OCI-LY7 (cell line): Measurements from ENCODE around the gene CD81. TPM values are rescaled to one million over a fixed set of nuclear protein-coding genes. Genes with fewer than 3 reads are reported as not detected.

Experiments used
- BruUV-seq: library from RNA; stranded (reverse); fragments of 400-500 nt; replicated peaks from 2 replicates; lab custom pipeline; 2021; lab: Mats Ljungman, UMichigan
- CTCF ChIA-PET: fragments of 300-600 bp; sonication (Branson Sonifier 250); formaldehyde crosslinking; loops from one replicate; lab custom pipeline; 2022; ENCODE audit warnings: antibody characterized with exemption; ENCODE audit not compliant: unreplicated experiment; lab: Charles Lee
- POLR2A ChIA-PET: fragments of 300-600 bp; sonication (Branson Sonifier 250); formaldehyde crosslinking; loops from one replicate; lab custom pipeline; 2022; ENCODE audit warnings: antibody characterized with exemption; lab: Charles Lee
- DNase-seq: peaks from one replicate; pipeline ENCODE4 v3.0.0-alpha.2; 2015; ENCODE audit warnings: low spot score
- H2AFZ ChIP-seq: fragments of 200-600 bp; sonication (generic), shearing (Covaris generic); 2 replicates; pipeline ENCODE4 v1.6.1; 2014; ENCODE audit warnings: mild to moderate bottlenecking, antibody characterized with exemption, low read length, moderate library complexity
- H3K27ac ChIP-seq: fragments of 200-600 bp; sonication (generic); 2 replicates; pipeline ENCODE4 v1.5.1; 2014; ENCODE audit warnings: mixed run types, low read depth, mild to moderate bottlenecking, moderate library complexity, low read length, inconsistent platforms; ENCODE audit not compliant: poor library complexity, severe bottlenecking
- H3K36me3 ChIP-seq: fragments of 200-600 bp; sonication (generic); 2 replicates; pipeline ENCODE4 v1.6.1; 2014; ENCODE audit warnings: mild to moderate bottlenecking, antibody characterized with exemption, low read length, moderate library complexity, mixed read lengths; ENCODE audit not compliant: insufficient read depth
- H3K4me1 ChIP-seq: fragments of 200-600 bp; sonication (generic); 2 replicates; pipeline ENCODE4 v1.5.1; 2014; ENCODE audit warnings: mild to moderate bottlenecking, low read length; ENCODE audit not compliant: insufficient read depth, poor library complexity, severe bottlenecking
- H3K4me2 ChIP-seq: fragments of 200-600 bp; sonication (generic); 2 replicates; pipeline ENCODE4 v1.6.1; 2014; ENCODE audit warnings: mild to moderate bottlenecking, low read length
- H3K4me3 ChIP-seq: fragments of 200-600 bp; sonication (generic); 2 replicates; pipeline ENCODE4 v1.5.1; 2014; ENCODE audit warnings: mild to moderate bottlenecking, low read depth, low read length; ENCODE audit not compliant: poor library complexity, severe bottlenecking
- H3K79me2 ChIP-seq: fragments of 200-600 bp; sonication (generic); 2 replicates; pipeline ENCODE4 v1.6.1; 2016; ENCODE audit warnings: low read depth, mild to moderate bottlenecking, low read length, moderate library complexity, mixed read lengths; ENCODE audit not compliant: insufficient read depth
- H3K9me2 ChIP-seq: fragments of 200-600 bp; sonication (generic); 2 replicates; pipeline ENCODE4 v1.6.1; 2016; ENCODE audit warnings: mild to moderate bottlenecking, low read length, mixed read lengths; ENCODE audit not compliant: insufficient read depth
- H3K9me3 ChIP-seq: fragments of 200-600 bp; sonication (generic); 2 replicates; pipeline ENCODE4 v1.6.1; 2014; ENCODE audit warnings: mild to moderate bottlenecking, mixed run types, low read length, mixed read lengths
- H4K20me1 ChIP-seq: fragments of 200-600 bp; sonication (generic); 2 replicates; pipeline ENCODE4 v1.6.1; 2014; ENCODE audit warnings: mild to moderate bottlenecking, antibody characterized with exemption, low read length, moderate library complexity, mixed read lengths; ENCODE audit not compliant: insufficient read depth
- CTCF ChIP-seq: fragments of 200-600 bp; sonication (generic); conservative IDR thresholded peaks from 2 replicates; pipeline ENCODE4 v1.5.1; 2014; ENCODE audit warnings: mild to moderate bottlenecking, antibody characterized with exemption, low read length, moderate library complexity, mixed read lengths
- EZH2phosphoT487 ChIP-seq: fragments of 200-600 bp; sonication (generic); IDR thresholded peaks from 2 replicates; pipeline ENCODE4 v1.6.1; 2018; ENCODE audit warnings: low read depth, borderline replicate concordance, mild to moderate bottlenecking, mixed run types, antibody characterized with exemption, low read length, moderate library complexity, mixed read lengths
- intact Hi-C: fragments of 100-400 bp; cut with micrococcal nuclease; formaldehyde crosslinking; loops from one replicate; pipeline ENCODE4 v1.10.0; 2022; ENCODE audit not compliant: unreplicated experiment
- total RNA-seq, 2 experiments: library from RNA; depleted of rRNA in 1 of 2; stranded (reverse); fragments of >200 nt in 1 of 2; shearing (Covaris generic) in 1 of 2; gene quantifications; 2 replicates each; pipeline ENCODE4 v1.2.3, GENCODE V29; 2014 to 2022

Gene CD81
- total RNA-seq, 2 experiments from 2014 or later = 290 to 343 TPM

- Histone ChIP-seq H3K9me3 (no peaks in the 10 kb centered on the region), H3K27ac (no peak overlapping the region), H3K4me3 (no peak overlapping the region), H3K4me2 (no peak overlapping the region), H2AFZ (no peak overlapping the region), H3K9me2 (no peaks in the 10 kb centered on the region), H3K36me3 (peaks cover 84% of the 10 kb centered on the region), H4K20me1 (peaks cover 8% of the 10 kb centered on the region), H3K79me2 (peaks cover 26% of the 10 kb centered on the region), H3K4me1 (peaks cover 54% of the 10 kb centered on the region)
- TF ChIP-seq CTCF (no peak), EZH2phosphoT487 (no peak)
- ChIA-PET POLR2A (no interaction called here), CTCF (no interaction called here)
- BruUV-seq = no TSS peak
- no peak for DNase-seq
- intact Hi-C loops = no loop called here
These were observed 19.4 kb downstream of the CD81 start for GRCh38 chr11:2396471-2396870.

- no peak for TF ChIP-seq EZH2phosphoT487
- TF ChIP-seq CTCF = no peak
- intact Hi-C loops = no loop called here
- Histone ChIP-seq H3K4me1 (peaks cover 53% of the 10 kb centered on the region), H3K36me3 (peaks cover 80% of the 10 kb centered on the region), H4K20me1 (peaks cover 8% of the 10 kb centered on the region), H3K4me3 (no peak overlapping the region), H3K9me2 (no peaks in the 10 kb centered on the region), H3K4me2 (no peak overlapping the region), H3K79me2 (peaks cover 26% of the 10 kb centered on the region), H3K27ac (no peak overlapping the region), H3K9me3 (no peaks in the 10 kb centered on the region), H2AFZ (no peak overlapping the region)
- no peak for DNase-seq
- ChIA-PET CTCF (no interaction called here), POLR2A (no interaction called here)
- TSS peak; percentile 86 for BruUV-seq
These were observed 19.9 kb downstream of the CD81 start for GRCh38 chr11:2397005-2397404.

GRCh38 chr11:2398664-2399355 is 21.7 kb downstream of the CD81 start:
- peaks cover 35% of the 10 kb centered on the region for H3K4me1 ChIP-seq
- H4K20me1 ChIP-seq = peaks cover 6% of the 10 kb centered on the region
- POLR2A ChIA-PET = interaction anchor here (1.3 to 1.9 kb wide), 2 partner anchors 21 to 93 kb away, joined by 4 to 7 read pairs; no protein-coding TSS in a partner anchor
- peak overlapping the region; percentile 77 for H3K4me3 ChIP-seq
- intact Hi-C loops = no loop called here
- no peak for DNase-seq
- no peaks in the 10 kb centered on the region for H3K9me3 ChIP-seq
- H3K79me2 ChIP-seq = peaks cover 22% of the 10 kb centered on the region
- no peak for TF ChIP-seq EZH2phosphoT487
- peak; percentile 67 for TF ChIP-seq CTCF
- CTCF ChIA-PET = interaction anchor here (0.6 to 0.9 kb wide), 3 partner anchors 11 to 93 kb away, joined by 3 to 4 read pairs (median 3); no protein-coding TSS in a partner anchor
- H3K4me2 ChIP-seq = peak overlapping the region; percentile 88
- H3K27ac ChIP-seq = peak overlapping the region; percentile 80
- H3K36me3 ChIP-seq = peaks cover 80% of the 10 kb centered on the region
- no peak overlapping the region for H2AFZ ChIP-seq
- H3K9me2 ChIP-seq = no peaks in the 10 kb centered on the region
- BruUV-seq = no TSS peak
